ENCODE measurements around the gene GGA3.

DNA sequence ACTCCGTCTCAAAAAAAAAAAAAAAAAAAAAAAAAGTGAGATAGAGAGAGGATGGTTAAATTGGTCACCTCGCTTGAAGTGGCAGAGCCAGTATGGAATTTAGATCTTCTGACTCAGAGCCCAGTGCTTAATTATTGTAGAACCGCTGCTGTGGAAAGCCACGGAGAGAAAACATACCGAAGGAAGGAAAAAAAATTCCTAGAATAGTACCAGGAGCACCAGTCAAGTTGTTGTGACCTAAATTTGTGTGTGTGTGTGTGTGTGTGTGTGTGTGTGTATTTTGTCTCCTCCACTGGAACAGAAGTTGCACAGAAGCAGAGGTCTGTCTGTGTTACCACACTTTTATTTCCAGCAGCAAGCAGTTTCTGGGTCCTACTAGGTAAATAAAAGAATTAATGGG, 66.5 kb downstream of the GGA3 start:
- TF ChIP-seq POLR2A (IDR thresholded peaks at IDR 0.05; ENCODE audit: low read depth, low read length): no peak
- TF ChIP-seq POLR2AphosphoS5 (IDR thresholded peaks at IDR 0.05; ENCODE audit: low read depth, low read length): no peak
- no peak for TF ChIP-seq TAF1 (IDR thresholded peaks at IDR 0.05; ENCODE audit: borderline replicate concordance, low read depth, low read length)
